Stimulated activated naive B cell treated with anti-CD40 and anti-IgM and Interleukin-4, amounts not matched to agents 10 μg/mL and 1 μg/mL and 100 μg/mL, for 72 hours (primary cell): ENCODE measurements around the gene FOXP1.

ENCODE experiments used
- ATAC-seq, 2 donors: fragments of 150-1000 bp; cut with Tn5 transposase; replicated peaks; 2 replicates each; pipeline ENCODE4 v1.10.0; 2021; ENCODE audit warnings: moderate library complexity in 1 of 2
- DNase-seq: peaks from one replicate; pipeline ENCODE4 v3.0.0; 2021
- H3K27ac Mint-ChIP-seq: one replicate; pipeline ENCODE4 v1.8.0; 2022; ENCODE audit warnings: mild to moderate bottlenecking, mixed read lengths
- H3K27me3 Mint-ChIP-seq, 2 donors: one replicate each; pipeline ENCODE4 v1.8.0; 2022; ENCODE audit warnings: mixed read lengths in 2 of 2
- H3K36me3 Mint-ChIP-seq, 2 donors: one replicate each; pipeline ENCODE4 v1.8.0; 2022; ENCODE audit warnings: mixed read lengths in 2 of 2, mild to moderate bottlenecking in 1 of 2
- H3K4me1 Mint-ChIP-seq, 2 donors: one replicate each; pipeline ENCODE4 v1.8.0; 2022; ENCODE audit warnings: mixed read lengths in 2 of 2, mild to moderate bottlenecking in 1 of 2
- H3K4me3 Mint-ChIP-seq, 2 donors: one replicate each; pipeline ENCODE4 v1.8.0; 2022; ENCODE audit warnings: mild to moderate bottlenecking in 2 of 2, mixed read lengths in 2 of 2, moderate library complexity in 1 of 2
- H3K9me3 Mint-ChIP-seq, 2 donors: one replicate each; pipeline ENCODE4 v1.8.0; 2022; ENCODE audit warnings: mixed read lengths in 2 of 2, mild to moderate bottlenecking in 1 of 2

The FOXP1 gene

DNA sequence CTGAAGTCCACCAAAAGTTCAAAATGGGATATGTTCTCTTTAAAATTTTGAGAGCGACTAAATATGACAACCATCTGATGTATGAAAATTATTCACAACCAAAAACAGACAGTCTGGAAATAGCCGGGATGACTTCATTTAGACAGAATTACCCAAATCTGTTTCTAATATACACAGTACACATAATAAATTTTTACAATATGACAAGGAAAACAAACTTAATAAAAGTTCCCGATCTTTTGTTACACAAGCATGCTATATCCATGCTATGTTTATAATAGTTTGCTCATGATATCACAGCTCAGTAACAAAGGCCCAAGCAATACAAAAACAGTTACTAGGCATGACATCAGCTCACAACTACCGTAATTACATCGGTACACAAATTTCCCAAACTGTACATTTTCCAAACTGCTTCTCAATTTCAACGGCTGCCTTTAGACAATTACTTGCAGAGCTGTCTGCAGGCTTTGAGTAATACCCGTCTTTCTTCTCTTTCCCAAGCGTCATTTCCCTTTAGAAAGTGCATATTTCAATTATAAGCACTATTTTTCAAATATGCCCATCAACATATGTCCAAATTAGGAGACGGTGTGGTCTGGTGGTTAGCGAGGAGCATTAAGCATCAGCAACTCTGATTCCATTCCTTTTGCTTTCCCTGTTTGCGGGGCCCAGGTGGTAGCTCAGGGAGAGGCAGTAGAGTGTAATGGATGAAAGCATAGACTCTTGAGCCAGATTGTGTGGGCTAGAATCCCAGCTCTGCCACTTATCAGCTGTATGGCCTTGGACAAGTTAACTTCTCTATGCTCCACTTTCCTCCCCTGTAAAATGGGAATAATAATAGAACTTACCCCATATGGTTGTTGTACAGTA lies 481.2 kb downstream of the FOXP1 start:
- peaks cover 55 to 89% of the 10 kb centered on the region in 2 donors for H3K4me1 Mint-ChIP-seq
- no peaks in the 10 kb centered on the region for H3K27me3 Mint-ChIP-seq
- ATAC-seq (no peak), DNase-seq (no peak)
- H3K4me3 Mint-ChIP-seq = peak overlapping the region; percentile 73 to 77
- H3K9me3 Mint-ChIP-seq = no peaks in the 10 kb centered on the region
- H3K36me3 Mint-ChIP-seq = peaks cover 49 to 68% of the 10 kb centered on the region in 2 donors
- H3K27ac Mint-ChIP-seq = peak overlapping the region; percentile 89

DNA sequence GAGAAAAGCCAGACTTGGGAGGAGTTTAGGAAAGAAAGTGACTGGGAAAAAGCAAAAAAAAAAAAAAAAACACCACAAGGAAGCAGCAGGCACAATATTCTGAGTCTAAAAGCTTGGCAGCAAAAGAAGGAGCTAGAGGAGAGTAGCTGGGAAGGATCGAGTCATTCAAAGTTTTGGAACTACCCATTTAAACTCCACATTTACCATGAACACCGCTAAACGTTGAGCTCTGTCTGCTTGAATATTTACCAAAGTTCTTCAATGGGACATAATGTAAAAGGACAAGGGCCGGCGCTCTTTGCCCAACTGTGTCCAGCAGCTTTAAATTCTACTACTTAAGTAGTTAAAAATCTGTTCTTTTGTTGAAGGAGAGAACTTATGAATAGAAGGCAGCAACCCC lies 481.9 kb downstream of the FOXP1 start:
- Mint-ChIP-seq H3K9me3 (no peaks in the 10 kb centered on the region), H3K4me1 (peaks cover 59 to 91% of the 10 kb centered on the region in 2 donors), H3K27me3 (no peaks in the 10 kb centered on the region), H3K36me3 (peaks cover 50 to 71% of the 10 kb centered on the region in 2 donors), H3K27ac (peak overlapping the region; percentile 89), H3K4me3 (peak overlapping the region; percentile 73 to 77)
- DNase-seq (no peak), ATAC-seq (no peak)

DNA sequence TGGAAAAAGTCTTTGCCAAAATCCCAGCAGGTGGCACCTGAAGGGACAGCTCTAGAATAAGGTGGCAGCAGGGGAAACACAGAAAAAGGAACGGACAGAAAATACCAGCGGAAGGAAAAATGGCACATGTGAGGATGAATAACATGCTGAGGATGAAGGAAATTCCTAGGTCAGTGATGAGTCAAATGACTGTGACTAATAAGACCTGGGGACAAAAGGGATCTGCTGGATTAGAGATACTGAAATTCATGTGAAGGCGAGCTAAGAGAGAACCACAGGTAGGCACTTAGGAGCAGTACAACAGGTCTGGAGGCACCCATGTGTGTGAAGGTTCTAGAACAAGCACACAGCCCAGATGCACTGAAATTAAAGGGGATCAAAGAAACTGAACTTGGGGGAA lies 482.5 kb downstream of the FOXP1 start:
- DNase-seq (no peak), ATAC-seq (peak; percentile 51 to 58)
- Mint-ChIP-seq H3K36me3 (peaks cover 47 to 72% of the 10 kb centered on the region in 2 donors), H3K27me3 (no peaks in the 10 kb centered on the region), H3K4me3 (peak overlapping the region; percentile 73 to 77), H3K9me3 (no peaks in the 10 kb centered on the region), H3K4me1 (peaks cover 64 to 91% of the 10 kb centered on the region in 2 donors), H3K27ac (peak overlapping the region; percentile 89)

DNA sequence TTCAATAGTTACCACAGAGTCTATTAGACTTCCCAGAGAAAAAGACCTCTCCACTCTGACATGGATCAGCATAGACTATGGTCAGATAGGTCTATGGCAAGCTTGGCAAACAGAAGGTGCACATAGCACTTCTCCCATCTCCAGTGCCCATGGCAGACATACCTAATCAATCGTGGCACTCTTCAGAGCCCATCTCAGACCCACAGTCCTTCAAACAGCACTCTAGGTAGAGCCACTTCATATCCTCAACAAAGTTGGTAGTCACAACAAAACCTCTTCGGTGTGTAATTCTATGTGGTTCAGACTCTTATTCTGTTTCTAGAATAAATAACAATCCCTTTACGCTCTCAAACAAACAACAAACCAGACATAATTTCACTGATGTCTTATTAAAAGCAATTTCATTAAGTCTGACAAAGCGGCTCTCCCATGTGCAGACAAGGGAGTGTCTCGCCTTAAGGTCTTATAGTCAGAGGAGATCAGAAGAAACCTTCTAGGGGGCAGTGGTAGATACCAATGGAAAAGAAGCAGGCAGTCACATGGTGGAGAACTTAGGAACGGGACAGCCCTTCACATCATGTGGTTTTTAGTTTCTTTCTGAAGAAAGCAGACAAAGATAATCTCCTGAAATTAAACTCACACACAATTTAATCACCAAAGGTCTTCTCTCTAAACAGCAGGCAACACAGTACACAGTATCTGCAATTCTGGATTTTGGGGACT lies 483.4 kb downstream of the FOXP1 start:
- peak overlapping the region; percentile 89 for H3K27ac Mint-ChIP-seq
- no peaks in the 10 kb centered on the region for H3K9me3 Mint-ChIP-seq
- peaks cover 61 to 91% of the 10 kb centered on the region in 2 donors for H3K4me1 Mint-ChIP-seq
- H3K36me3 Mint-ChIP-seq = peaks cover 46 to 70% of the 10 kb centered on the region in 2 donors
- peak; percentile 81 to 85 for ATAC-seq
- peak overlapping the region; percentile 73 to 77 for H3K4me3 Mint-ChIP-seq
- no peaks in the 10 kb centered on the region for H3K27me3 Mint-ChIP-seq
- no peak for DNase-seq

DNA sequence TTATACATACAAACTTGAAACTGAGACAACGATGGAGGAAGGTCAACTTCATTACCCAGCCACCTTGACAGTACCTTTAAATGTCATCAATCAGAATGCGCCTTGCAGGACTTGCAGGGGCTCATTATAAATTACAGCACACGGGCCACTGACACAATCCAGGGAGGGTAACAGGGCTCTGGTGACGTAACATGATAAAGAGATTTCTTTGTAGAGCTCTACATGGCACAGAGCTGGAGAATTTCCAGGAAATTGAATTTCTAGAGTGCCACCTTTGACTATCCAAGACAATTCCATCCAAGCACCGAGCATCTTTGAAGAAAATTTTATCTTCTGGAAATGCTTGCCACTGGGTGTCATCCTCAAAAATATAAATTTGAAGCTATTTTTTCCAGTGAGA lies 486.0 kb downstream of the FOXP1 start:
- Mint-ChIP-seq H3K36me3 (peaks cover 51 to 66% of the 10 kb centered on the region in 2 donors), H3K27ac (peak overlapping the region; percentile 56), H3K4me1 (peaks cover 50 to 94% of the 10 kb centered on the region in 2 donors), H3K4me3 (peak overlapping the region in 1 of 2 donors; percentile 30), H3K27me3 (no peaks in the 10 kb centered on the region), H3K9me3 (peaks cover 1 to 3% of the 10 kb centered on the region in 2 donors)
- DNase-seq (no peak), ATAC-seq (no peak)

DNA sequence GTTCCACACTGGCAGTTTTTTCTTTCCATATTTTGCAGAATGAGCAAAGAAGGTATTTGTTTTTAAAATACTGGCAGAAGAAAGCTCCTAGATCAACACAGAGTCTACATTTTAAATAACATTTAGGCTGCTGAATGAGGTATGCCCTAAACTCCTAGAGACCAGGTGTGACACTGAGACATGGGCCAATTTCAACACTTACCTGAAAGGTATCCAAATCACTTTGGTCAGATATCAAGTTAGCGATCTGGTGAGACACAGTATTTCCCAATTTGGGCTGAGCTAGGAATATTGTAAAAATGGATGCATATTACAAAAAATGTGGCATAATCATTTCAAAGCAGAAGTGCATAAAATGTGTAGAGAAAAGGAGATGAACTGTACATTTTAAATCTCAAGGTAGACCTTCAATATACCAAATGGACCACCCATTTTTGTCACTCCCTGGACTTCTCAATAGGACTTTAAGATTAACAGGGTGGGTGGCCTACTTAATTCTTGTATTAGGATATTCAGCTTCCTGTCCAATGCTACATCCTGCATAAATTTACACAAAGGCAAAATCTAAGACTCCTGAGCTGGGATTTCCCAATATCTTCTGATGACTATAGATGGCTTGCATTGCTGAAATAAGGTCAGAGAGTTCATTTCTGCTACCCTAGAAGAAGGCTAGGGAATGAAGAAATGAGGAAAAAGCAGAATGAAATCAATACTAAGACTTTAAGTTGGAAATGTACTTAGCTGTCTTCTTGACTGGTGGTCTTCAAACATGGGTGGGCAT lies 487.8 kb downstream of the FOXP1 start:
- ATAC-seq (no peak), DNase-seq (no peak)
- Mint-ChIP-seq H3K36me3 (peaks cover 47 to 61% of the 10 kb centered on the region in 2 donors), H3K9me3 (peaks cover 1 to 3% of the 10 kb centered on the region in 2 donors), H3K27me3 (no peaks in the 10 kb centered on the region), H3K27ac (peak overlapping the region; percentile 69), H3K4me1 (peaks cover 45 to 89% of the 10 kb centered on the region in 2 donors), H3K4me3 (no peak overlapping the region)

DNA sequence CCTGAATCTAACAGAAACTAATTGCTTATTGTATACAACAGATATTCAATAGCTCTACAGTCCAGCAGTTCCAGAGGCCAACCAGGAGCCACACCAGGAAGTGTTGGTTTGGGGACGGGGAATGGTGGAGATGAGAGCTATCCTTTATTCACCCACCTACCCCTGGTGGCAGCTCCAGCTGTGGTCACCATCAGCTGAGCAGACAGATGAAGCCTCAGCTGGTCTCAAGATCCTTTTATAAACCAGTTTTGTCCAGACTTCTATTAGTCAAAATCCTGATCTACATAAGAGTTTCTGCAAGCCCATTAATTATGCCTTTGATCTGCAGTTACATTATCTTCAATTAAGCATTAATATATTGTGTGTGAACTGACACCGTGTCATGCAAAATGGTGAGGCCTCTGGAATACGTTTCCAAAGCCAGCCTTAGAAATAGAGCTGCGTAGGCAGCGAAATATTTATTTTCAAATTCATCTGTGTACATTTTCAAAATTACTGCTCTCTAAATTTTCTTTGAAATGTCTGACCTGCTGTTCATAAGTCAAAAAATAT lies 488.8 kb downstream of the FOXP1 start:
- Mint-ChIP-seq H3K27me3 (no peaks in the 10 kb centered on the region), H3K27ac (peak overlapping the region; percentile 77), H3K9me3 (peaks cover 1 to 3% of the 10 kb centered on the region in 2 donors), H3K36me3 (peaks cover 40 to 54% of the 10 kb centered on the region in 2 donors), H3K4me3 (peak overlapping the region; percentile 27 to 51), H3K4me1 (peaks cover 41 to 89% of the 10 kb centered on the region in 2 donors)
- no peak for DNase-seq
- ATAC-seq = no peak

DNA sequence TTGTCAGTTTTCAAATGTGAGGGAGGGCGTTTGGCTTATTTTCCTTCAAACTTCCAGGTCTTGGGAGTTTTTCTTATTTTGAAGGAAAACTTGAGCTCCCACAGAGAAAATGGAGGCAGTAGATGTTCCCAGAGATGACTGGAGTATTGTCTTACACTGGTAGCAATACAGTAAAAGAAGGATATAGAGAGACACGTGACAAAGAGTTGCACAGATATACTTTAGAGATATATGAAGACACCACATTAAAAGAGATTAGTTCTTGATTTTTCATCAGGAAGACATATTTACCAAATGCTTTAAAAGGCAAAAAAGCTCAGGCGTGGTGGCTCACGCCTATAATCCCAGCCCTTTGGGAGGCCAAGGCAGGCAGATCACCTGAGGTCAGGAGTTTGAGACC lies 490.9 kb downstream of the FOXP1 start:
- DNase-seq (no peak), ATAC-seq (no peak)
- Mint-ChIP-seq H3K27me3 (no peaks in the 10 kb centered on the region), H3K27ac (peak overlapping the region; percentile 93), H3K36me3 (peaks cover 42 to 58% of the 10 kb centered on the region in 2 donors), H3K4me3 (peak overlapping the region; percentile 17 to 59), H3K9me3 (peaks cover 1 to 3% of the 10 kb centered on the region in 2 donors), H3K4me1 (peaks cover 55 to 92% of the 10 kb centered on the region in 2 donors)

DNA sequence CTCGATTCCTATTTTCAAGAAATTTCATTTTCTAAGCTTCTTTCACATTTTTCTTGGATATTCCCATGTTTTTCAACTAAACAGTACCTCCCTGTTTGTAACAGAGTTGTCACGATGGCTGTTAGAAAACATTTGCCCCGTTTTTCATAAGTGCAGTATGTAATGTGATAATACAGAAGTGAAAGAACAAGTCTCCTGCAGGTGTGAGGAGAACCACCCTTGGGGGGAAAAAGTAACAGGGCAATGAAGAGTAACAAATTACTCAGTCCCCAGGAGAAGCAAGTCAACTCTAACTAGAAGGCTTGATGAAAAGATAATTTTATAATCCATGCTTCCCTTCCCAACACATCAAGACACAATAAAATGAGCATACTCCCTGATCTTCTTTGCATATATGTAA lies 493.3 kb downstream of the FOXP1 start:
- ATAC-seq = peak; percentile 52 to 64
- Mint-ChIP-seq H3K4me3 (peak overlapping the region; percentile 52 to 62), H3K27me3 (no peaks in the 10 kb centered on the region), H3K9me3 (peaks cover 1 to 3% of the 10 kb centered on the region in 2 donors), H3K4me1 (peaks cover 47 to 83% of the 10 kb centered on the region in 2 donors), H3K27ac (peak overlapping the region; percentile 89), H3K36me3 (peaks cover 32 to 44% of the 10 kb centered on the region in 2 donors)
- peak; percentile 45 for DNase-seq

DNA sequence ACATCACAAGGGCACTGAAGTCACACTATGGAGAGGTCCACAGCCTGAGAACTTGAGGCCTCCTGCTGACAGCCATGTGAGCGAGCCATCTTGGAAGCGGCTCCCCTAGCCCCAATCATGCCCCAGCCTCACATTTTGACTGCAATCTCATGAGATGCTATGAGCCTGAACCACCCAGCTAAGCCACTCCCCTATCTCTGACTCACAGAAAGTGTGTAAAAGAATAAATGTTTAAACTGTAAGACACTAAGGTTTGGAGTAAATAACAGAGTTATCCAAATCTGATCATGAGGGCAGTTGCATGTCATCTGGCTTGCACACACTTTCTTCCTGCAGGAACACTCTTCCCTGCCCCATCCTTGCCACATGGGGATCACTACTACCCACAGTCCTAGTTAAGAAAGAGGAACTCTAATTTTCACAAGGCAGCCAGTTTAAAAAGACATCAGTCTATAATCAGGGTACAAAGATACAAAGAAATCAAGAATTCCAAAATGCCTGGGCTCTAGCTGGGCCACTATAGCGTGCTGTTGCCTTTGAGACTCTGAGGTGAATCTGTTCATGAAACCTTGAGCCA lies 494.2 kb downstream of the FOXP1 start:
- Mint-ChIP-seq H3K9me3 (peaks cover under 1 to 2% of the 10 kb centered on the region in 2 donors), H3K4me1 (peaks cover 46 to 83% of the 10 kb centered on the region in 2 donors), H3K36me3 (peaks cover 24 to 37% of the 10 kb centered on the region in 2 donors), H3K27me3 (no peaks in the 10 kb centered on the region), H3K4me3 (peak overlapping the region; percentile 42 to 62), H3K27ac (peak overlapping the region; percentile 89)
- ATAC-seq (no peak), DNase-seq (no peak)

DNA sequence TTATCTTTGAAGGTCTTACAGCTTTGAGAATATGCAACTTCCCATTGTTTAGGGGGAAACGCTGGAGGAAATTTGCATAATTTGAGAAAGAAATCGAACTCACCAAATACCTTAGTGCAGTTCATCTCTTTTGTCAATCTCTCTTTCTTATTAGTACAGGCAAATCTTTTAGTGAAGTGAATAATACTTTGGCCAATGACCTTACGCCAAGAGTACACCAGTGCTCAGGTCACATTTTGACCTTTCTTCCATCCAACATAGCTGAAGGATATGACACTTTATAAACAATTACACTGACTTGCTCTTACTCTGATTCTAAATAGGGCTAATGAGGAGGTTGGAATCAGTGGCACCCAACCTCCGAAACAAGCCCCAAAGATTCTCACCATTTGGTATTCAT lies 494.8 kb downstream of the FOXP1 start:
- peaks cover 22 to 35% of the 10 kb centered on the region in 2 donors for H3K36me3 Mint-ChIP-seq
- peak overlapping the region; percentile 89 for H3K27ac Mint-ChIP-seq
- DNase-seq = no peak
- ATAC-seq = no peak
- no peaks in the 10 kb centered on the region for H3K27me3 Mint-ChIP-seq
- H3K9me3 Mint-ChIP-seq = no peaks in the 10 kb centered on the region
- H3K4me1 Mint-ChIP-seq = peaks cover 48 to 83% of the 10 kb centered on the region in 2 donors
- peak overlapping the region in 1 of 2 donors; percentile 44 for H3K4me3 Mint-ChIP-seq

DNA sequence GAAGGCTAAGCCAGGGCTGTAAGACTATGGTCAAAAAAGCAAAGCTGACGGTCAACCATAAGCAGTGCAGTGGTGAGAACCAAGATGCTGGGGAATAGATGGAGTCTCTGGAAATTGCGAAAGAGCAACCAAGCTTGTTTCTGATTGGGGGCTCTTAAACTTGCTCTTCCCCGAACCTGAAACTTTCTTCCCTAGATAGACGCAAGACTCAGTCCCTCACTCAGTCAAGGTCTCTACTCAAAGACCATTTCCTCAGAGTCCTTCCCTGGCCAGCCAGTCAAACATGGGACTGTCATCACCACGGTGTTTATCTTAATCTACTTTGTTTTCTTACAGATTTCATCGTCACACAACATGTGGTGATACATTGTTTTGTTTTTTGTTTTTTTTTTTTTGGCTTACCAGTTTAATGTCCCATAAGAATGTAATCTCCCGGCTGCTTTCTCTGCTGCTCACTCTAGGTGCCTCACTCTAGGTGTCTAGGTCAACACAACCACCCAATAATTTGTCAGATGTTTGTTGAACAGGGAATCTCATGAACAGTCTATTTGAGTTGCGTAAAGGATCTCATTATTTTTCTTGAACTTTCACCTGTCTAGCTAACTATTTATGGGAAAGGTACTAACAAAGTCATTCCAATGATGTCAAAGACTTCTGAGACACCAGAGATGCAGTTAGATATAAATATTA lies 495.4 kb downstream of the FOXP1 start:
- Mint-ChIP-seq H3K4me3 (peak overlapping the region; percentile 40 to 44), H3K9me3 (peaks cover 0 to 2% of the 10 kb centered on the region in 2 donors), H3K4me1 (peaks cover 54 to 85% of the 10 kb centered on the region in 2 donors), H3K36me3 (peaks cover 28 to 39% of the 10 kb centered on the region in 2 donors), H3K27ac (peak overlapping the region; percentile 89), H3K27me3 (no peaks in the 10 kb centered on the region)
- ATAC-seq (no peak), DNase-seq (no peak)
